ENCODE data around the gene RPUSD3.

DNA sequence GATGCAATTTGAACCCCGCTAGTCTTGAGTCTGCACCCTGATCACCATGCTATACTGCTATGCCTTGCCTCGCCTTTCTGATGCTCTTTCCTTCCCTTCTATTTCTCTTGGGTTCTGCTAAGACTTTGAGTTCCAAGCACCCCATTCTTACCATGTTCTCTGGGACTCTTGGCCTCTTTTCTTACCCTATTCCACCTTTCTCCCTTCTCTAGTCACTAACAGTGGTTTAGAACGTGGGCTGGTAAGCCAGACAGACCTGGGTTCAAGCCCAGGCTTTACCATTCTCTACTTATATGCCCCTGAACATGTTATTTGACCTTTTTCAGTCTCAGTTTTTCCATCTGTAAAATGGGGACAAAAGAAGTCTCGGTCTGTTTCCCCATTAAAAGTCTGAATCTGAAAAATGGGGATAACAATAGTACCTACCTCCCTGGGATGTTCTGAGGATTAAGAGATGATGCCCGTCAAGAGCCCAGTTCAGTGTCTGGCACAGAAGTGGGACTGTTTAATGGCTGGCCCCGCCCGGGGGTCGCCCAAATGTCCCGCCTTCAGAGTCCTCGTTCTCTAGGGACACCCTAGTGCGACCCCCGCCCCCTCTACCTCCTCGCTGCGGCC, 51.9 kb downstream of the RPUSD3 start:
- TF ChIP-seq, protein P1, sequence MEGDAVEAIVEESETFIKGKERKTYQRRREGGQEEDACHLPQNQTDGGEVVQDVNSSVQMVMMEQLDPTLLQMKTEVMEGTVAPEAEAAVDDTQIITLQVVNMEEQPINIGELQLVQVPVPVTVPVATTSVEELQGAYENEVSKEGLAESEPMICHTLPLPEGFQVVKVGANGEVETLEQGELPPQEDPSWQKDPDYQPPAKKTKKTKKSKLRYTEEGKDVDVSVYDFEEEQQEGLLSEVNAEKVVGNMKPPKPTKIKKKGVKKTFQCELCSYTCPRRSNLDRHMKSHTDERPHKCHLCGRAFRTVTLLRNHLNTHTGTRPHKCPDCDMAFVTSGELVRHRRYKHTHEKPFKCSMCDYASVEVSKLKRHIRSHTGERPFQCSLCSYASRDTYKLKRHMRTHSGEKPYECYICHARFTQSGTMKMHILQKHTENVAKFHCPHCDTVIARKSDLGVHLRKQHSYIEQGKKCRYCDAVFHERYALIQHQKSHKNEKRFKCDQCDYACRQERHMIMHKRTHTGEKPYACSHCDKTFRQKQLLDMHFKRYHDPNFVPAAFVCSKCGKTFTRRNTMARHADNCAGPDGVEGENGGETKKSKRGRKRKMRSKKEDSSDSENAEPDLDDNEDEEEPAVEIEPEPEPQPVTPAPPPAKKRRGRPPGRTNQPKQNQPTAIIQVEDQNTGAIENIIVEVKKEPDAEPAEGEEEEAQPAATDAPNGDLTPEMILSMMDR (IDR thresholded peaks at IDR 0.05) = no peak
- TF ChIP-seq POLR2A (IDR thresholded peaks at IDR 0.05) = no peak

Data from uterus (tissue), 2 donors.